Neural progenitor cell (in vitro differentiated cells): ENCODE data around the gene PRAF2.

Source experiments
- EZH2 ChIP-seq: fragments of 200-600 bp; sonication (generic); IDR thresholded peaks from 2 replicates; pipeline ENCODE4 v1.6.1; 2017; ENCODE audit warnings: antibody characterized with exemption, mild to moderate bottlenecking, moderate library complexity
- EZH2phosphoT487 ChIP-seq: fragments of 200-600 bp; sonication (generic); IDR thresholded peaks from 2 replicates; pipeline ENCODE4 v1.6.1; 2017; ENCODE audit warnings: antibody characterized with exemption
- TF ChIP-seq, protein P1 (sequence below): fragments of 200-600 bp; sonication (generic); IDR thresholded peaks from 2 replicates; pipeline ENCODE4 v1.5.1; 2017; ENCODE audit warnings: antibody characterized with exemption, mild to moderate bottlenecking

DNA sequence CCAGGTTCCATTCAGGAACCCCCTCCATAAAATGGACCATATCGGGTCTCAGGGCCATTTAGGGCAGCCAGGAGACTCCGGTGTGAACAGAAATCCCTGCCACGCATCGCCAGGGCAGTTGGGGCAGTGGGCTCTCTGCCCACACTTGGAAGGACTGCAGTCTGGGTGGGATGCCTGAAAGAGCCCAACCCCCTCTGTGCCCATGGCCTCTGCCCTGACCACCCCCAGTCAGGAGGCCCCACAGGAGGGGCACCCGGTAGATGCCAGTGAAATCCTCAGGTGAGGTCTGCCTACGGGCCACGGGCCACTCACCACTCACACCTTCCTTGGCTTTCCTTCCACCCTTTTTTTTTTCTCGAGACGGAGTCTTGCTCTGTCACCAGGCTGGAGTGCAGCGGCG lies 4.8 kb downstream of the PRAF2 start:
- TF ChIP-seq, protein P1, sequence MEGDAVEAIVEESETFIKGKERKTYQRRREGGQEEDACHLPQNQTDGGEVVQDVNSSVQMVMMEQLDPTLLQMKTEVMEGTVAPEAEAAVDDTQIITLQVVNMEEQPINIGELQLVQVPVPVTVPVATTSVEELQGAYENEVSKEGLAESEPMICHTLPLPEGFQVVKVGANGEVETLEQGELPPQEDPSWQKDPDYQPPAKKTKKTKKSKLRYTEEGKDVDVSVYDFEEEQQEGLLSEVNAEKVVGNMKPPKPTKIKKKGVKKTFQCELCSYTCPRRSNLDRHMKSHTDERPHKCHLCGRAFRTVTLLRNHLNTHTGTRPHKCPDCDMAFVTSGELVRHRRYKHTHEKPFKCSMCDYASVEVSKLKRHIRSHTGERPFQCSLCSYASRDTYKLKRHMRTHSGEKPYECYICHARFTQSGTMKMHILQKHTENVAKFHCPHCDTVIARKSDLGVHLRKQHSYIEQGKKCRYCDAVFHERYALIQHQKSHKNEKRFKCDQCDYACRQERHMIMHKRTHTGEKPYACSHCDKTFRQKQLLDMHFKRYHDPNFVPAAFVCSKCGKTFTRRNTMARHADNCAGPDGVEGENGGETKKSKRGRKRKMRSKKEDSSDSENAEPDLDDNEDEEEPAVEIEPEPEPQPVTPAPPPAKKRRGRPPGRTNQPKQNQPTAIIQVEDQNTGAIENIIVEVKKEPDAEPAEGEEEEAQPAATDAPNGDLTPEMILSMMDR = no peak
- TF ChIP-seq EZH2 = no peak
- no peak for TF ChIP-seq EZH2phosphoT487
